ENCODE measurements around the gene REXO5. TPM values are rescaled to one million over a fixed set of nuclear protein-coding genes. Genes with fewer than 3 reads are reported as not detected.
"Not testable (repeated sequence)": the region's sequence is repeated elsewhere in the genome, so short reads cannot be mapped to it uniquely, and the experiment has no call there.

REXO5 gene
- total RNA-seq, 2 donors from 2014 or later = 2.9 to 10.9 TPM

DNA sequence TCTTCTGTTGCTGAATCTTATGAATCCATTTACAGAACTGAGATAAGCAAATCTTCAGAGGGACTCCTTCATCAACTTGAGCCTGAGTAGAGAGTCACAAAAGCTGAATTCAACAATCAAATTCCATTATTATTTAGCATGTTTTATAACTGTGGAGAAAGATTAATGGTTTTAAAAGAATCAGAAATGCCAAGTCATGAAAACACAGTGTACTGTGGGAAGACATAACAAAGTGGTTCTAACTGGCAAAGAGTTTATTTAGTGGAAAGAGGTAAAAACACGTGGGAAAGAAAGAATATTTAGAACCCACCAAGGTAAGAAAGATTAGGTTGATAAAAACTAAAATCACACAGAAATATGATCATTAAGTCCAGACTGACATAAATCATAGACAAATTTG lies 5.0 kb upstream of the REXO5 start:
- H3K27me3 ChIP-seq = no peaks in the 10 kb centered on the region
- no peak overlapping the region for H3K9ac ChIP-seq (ENCODE audit: low read depth in 2 of 2, low read length in 2 of 2)
- TF ChIP-seq, protein P1, sequence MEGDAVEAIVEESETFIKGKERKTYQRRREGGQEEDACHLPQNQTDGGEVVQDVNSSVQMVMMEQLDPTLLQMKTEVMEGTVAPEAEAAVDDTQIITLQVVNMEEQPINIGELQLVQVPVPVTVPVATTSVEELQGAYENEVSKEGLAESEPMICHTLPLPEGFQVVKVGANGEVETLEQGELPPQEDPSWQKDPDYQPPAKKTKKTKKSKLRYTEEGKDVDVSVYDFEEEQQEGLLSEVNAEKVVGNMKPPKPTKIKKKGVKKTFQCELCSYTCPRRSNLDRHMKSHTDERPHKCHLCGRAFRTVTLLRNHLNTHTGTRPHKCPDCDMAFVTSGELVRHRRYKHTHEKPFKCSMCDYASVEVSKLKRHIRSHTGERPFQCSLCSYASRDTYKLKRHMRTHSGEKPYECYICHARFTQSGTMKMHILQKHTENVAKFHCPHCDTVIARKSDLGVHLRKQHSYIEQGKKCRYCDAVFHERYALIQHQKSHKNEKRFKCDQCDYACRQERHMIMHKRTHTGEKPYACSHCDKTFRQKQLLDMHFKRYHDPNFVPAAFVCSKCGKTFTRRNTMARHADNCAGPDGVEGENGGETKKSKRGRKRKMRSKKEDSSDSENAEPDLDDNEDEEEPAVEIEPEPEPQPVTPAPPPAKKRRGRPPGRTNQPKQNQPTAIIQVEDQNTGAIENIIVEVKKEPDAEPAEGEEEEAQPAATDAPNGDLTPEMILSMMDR (IDR thresholded peaks at IDR 0.05) = no peak
- no peaks in the 10 kb centered on the region for H3K36me3 ChIP-seq
- no peaks in the 10 kb centered on the region for H3K9me3 ChIP-seq
- H3K4me1 ChIP-seq = no peaks in the 10 kb centered on the region
- no peak overlapping the region for H3K4me3 ChIP-seq
- no peak overlapping the region for H3K27ac ChIP-seq
- intact Hi-C loops (cut with DNase I) = no loop called here
- DNase-seq = no peak

DNA sequence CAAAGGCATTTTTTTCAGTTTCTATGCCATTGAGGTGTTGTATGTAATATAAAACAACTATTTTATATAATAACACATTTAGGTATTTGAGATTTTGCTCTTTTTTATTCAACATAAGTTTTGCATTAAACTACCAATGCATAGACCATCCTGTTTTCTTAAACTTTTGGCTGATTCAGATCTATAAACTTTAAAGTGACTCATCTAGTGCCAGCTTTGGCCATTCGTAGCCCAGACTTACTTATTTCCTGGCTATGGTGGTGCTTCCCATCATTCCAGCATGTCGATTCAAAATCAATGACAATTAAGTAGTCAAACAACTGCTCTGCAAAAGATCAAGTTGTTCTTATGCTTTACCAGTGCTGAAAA lies 3.2 kb upstream of the REXO5 start:
- Histone ChIP-seq H3K9me3 (no peaks in the 10 kb centered on the region), H3K27me3 (no peaks in the 10 kb centered on the region), H3K9ac (ENCODE audit: low read depth in 2 of 2, low read length in 2 of 2) (no peak overlapping the region), H3K4me3 (no peak overlapping the region), H3K4me1 (no peaks in the 10 kb centered on the region), H3K27ac (no peak overlapping the region), H3K36me3 (no peaks in the 10 kb centered on the region)
- intact Hi-C loops (cut with DNase I) = no loop called here
- DNase-seq = no peak
- TF ChIP-seq, protein P1 (IDR thresholded peaks at IDR 0.05) = no peak

DNA sequence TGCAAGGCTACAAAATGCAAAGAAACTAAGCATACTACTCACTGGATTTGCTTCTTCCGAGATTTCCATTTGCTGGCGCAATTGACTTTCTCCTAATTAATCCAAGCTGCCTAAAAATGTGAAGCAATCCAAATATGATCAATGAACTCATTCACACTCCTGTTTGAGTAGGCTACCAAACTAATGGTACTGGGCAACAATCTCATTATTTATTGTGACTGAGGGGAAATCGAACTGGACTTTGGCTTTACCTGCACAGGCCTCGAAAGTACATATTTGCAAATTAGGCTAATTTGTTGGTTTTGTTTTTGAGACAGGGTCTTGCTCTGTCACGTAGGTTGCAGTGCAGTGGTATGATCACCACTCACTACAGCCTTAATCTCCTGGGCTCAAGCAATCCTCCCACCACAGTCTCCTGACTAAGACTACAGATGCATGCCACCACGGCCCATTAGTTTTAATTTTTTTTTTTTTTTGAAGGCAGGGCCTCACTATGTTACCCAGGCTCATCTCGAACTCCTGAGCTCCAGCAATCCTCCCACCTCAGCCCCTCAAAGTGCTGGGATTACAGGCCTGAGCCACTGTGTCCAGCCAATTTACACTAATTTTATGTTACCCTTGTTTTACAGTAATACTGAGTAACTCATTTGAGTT lies 2.6 kb upstream of the REXO5 start:
- TF ChIP-seq, protein P1 (IDR thresholded peaks at IDR 0.05) = no peak
- intact Hi-C loops (cut with DNase I) = no loop called here
- no peaks in the 10 kb centered on the region for H3K36me3 ChIP-seq
- no peaks in the 10 kb centered on the region for H3K27me3 ChIP-seq
- H3K4me1 ChIP-seq = no peaks in the 10 kb centered on the region
- no peak overlapping the region for H3K27ac ChIP-seq
- no peak overlapping the region for H3K4me3 ChIP-seq
- no peak overlapping the region for H3K9ac ChIP-seq (ENCODE audit: low read depth in 2 of 2, low read length in 2 of 2)
- H3K9me3 ChIP-seq = no peaks in the 10 kb centered on the region
- DNase-seq = no peak

DNA sequence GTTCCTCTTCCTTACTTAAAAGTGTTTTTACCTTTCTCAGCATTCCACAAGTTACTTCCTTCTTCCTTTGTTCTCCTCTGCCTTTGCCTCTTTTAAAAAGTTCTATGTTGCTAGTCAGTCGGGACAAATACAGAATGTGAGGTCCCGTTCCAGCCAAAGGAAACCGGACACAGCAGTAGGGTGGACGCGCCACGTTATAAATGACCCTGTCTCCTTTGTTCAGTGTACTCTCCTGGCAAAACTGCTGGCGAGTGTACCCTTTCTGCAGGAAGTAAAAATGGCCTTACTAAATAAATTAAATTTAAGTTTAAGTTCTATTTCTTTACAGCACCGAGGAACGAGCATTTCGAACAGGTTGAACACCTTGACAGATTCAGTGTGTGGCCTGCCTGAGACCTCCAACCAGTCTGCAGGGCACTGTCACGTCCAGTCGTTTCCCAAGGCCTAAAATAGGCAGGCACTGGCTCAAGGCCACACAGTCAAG lies 601 bp upstream of the REXO5 start:
- DNase-seq, H3K9me3 ChIP-seq: not testable (repeated sequence)

DNA sequence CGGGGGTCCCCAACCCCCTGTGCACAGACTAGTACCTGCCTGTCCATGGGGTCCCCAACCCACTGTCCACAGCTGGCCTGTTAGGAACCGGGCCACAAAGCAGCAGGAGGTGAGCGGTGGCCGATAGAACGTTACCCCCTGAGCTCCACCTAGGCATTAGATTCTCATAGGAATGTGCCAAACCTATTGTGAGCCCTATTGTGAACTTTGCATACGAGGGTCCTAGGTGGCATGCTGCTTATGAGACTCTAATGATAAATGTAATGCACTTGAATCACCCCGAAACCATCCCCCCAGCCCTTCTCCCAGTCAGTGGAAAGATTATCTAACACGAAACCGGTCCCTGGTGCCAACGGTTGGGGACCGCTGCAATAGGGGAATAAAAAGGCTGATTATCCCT lies 1.5 kb downstream of the REXO5 start:
- Histone ChIP-seq H3K4me1 (no peaks in the 10 kb centered on the region), H3K27ac (no peak overlapping the region), H3K27me3 (no peaks in the 10 kb centered on the region), H3K9ac (ENCODE audit: low read depth in 2 of 2, low read length in 2 of 2) (no peak overlapping the region), H3K4me3 (no peak overlapping the region), H3K36me3 (no peaks in the 10 kb centered on the region), H3K9me3 (no peaks in the 10 kb centered on the region)
- TF ChIP-seq, protein P1 (IDR thresholded peaks at IDR 0.05) = no peak
- DNase-seq = no peak
- intact Hi-C loops (cut with DNase I) = no loop called here

More for the DNA sequence above, 601 bp upstream of the REXO5 start:
- intact Hi-C loops (cut with DNase I); H3K27me3 ChIP-seq; H3K36me3 ChIP-seq; H3K4me1 ChIP-seq: not testable (repeated sequence)
- H3K4me3 ChIP-seq = peak overlapping the region; percentile 90
- peak overlapping the region; percentile 86 to 93 for H3K9ac ChIP-seq (ENCODE audit: low read depth in 2 of 2, low read length in 2 of 2)
- H3K27ac ChIP-seq = peak overlapping the region; percentile 97

DNA sequence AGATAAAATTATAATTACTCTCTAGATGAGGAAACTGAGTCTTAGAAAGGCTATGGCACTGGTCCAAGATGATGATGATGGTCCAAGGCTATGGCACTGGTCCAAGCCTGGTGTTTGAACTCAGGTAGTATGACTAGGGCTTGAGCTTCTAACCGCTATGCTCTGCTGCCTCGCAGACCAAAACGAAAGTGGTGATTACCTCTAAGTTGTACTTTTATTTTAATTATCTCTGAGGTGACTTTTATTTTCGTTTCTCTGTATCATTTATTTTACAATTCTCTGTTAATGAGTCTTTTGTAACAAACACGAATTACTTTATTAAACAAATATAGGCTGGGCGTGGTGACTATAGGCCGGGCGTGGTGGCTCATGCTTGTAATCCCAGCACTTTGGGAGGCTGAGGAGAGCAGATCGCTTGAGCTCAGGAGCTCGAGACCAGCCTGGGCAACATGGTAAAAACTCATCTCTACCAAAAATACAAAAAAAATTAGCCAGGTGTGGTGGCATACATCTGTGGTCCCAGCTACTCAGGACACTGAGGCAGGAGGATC lies 5.6 kb downstream of the REXO5 start:
- TF ChIP-seq, protein P1 (IDR thresholded peaks at IDR 0.05) = no peak
- Histone ChIP-seq H3K4me1 (no peaks in the 10 kb centered on the region), H3K27ac (no peak overlapping the region), H3K9me3 (no peaks in the 10 kb centered on the region), H3K4me3 (no peak overlapping the region), H3K9ac (ENCODE audit: low read depth in 2 of 2, low read length in 2 of 2) (no peak overlapping the region), H3K36me3 (no peaks in the 10 kb centered on the region), H3K27me3 (no peaks in the 10 kb centered on the region)
- DNase-seq = no peak
- intact Hi-C loops (cut with DNase I) = no loop called here
